ENCODE data around the gene HSPA1L. TPM values are rescaled to one million over a fixed set of nuclear protein-coding genes. Genes with fewer than 3 reads are reported as not detected.
A peak's percentile ranks its signal among the peaks of the same experiment; 100 is the strongest.
"Not testable (repeated sequence)": the region's sequence is repeated elsewhere in the genome, so short reads cannot be mapped to it uniquely, and the experiment has no call there.

Gene HSPA1L
- total RNA-seq, 1 donor from 2014 or later: 1.2 TPM

GRCh38 chr6:31827286-31828079, 12.4 kb upstream of the HSPA1L start, which contains the start of gene HSPA1B:
Gene HSPA1B (plus strand): TSS chr6:31827738. CDS start chr6:31827951, 213 bp downstream.
- ChIA-PET POLR2A (interaction anchor here (0.6 to 2.9 kb wide), 17 partner anchors 9 to 286 kb away, joined by 3 to 20 read pairs (median 5); partner anchors contain the start of genes ABHD16A, DDX39B, GPANK1 and HSPA1A), CTCF (interaction anchor here (0.7 to 2.0 kb wide), 5 partner anchors 98 to 274 kb away, joined by 3 to 12 read pairs (median 3); partner anchors contain the start of genes DDAH2 and LY6G5C)
- Mint-ChIP-seq H3K4me3 (peak within 1 kb of the TSS; percentile 91), H3K27me3 (no peaks in the 10 kb centered on the region), H3K27ac (peak within 1 kb of the TSS; percentile 99), H3K9me3 (no peaks in the 10 kb centered on the region), H3K4me1 (peaks cover 40% of the 10 kb centered on the region), H3K36me3 (ENCODE audit: low read depth) (no peaks in the 10 kb centered on the region)
- DNase-seq (peak; percentile 70), ATAC-seq (ENCODE audit: low read depth) (peak; percentile 76)
- TF ChIP-seq CTCF (IDR thresholded peaks at IDR 0.05): no peak
- intact Hi-C loops (cut with micrococcal nuclease): loop anchor here (1.0 to 2.0 kb wide), 2 partner anchors 124 to 175 kb away; partner anchors contain the start of genes ABHD16A and BAG6

- no peaks in the 10 kb centered on the region for H3K27me3 Mint-ChIP-seq
- TF ChIP-seq CTCF (IDR thresholded peaks at IDR 0.05): no peak
- DNase-seq (no peak), ATAC-seq (ENCODE audit: low read depth) (peak; percentile 10)
- peaks cover 44% of the 10 kb centered on the region for H3K4me1 Mint-ChIP-seq
- peak overlapping the region; percentile 99 for H3K27ac Mint-ChIP-seq
- intact Hi-C loops (cut with micrococcal nuclease): loop anchor here (1.0 to 2.0 kb wide), 2 partner anchors 124 to 174 kb away; partner anchors contain the start of genes ABHD16A and BAG6
- ChIA-PET CTCF (interaction anchor here (0.7 to 2.0 kb wide), 5 partner anchors 97 to 274 kb away, joined by 3 to 12 read pairs (median 3); partner anchors contain the start of genes DDAH2 and LY6G5C), POLR2A (interaction anchor here (0.6 to 2.9 kb wide), 21 partner anchors 9 to 285 kb away, joined by 3 to 20 read pairs (median 6); partner anchors contain the start of genes ABHD16A, BAG6, CLIC1 and DDX39B)
- H3K4me3 Mint-ChIP-seq: peak overlapping the region; percentile 91
- no peaks in the 10 kb centered on the region for H3K9me3 Mint-ChIP-seq
- no peaks in the 10 kb centered on the region for H3K36me3 Mint-ChIP-seq (ENCODE audit: low read depth)
Observed at GRCh38 chr6:31826793-31827285, 11.8 kb upstream of the HSPA1L start.

GRCh38 chr6:31825553-31825952, 10.5 kb upstream of the HSPA1L start:
- H3K36me3 Mint-ChIP-seq (ENCODE audit: low read depth): no peaks in the 10 kb centered on the region
- no peaks in the 10 kb centered on the region for H3K27me3 Mint-ChIP-seq
- ATAC-seq (ENCODE audit: low read depth): no peak
- H3K4me1 Mint-ChIP-seq: peaks cover 44% of the 10 kb centered on the region
- intact Hi-C loops (cut with micrococcal nuclease): no loop called here
- TF ChIP-seq CTCF (IDR thresholded peaks at IDR 0.05): no peak
- no peak overlapping the region for H3K4me3 Mint-ChIP-seq
- no peaks in the 10 kb centered on the region for H3K9me3 Mint-ChIP-seq
- DNase-seq: no peak
- CTCF ChIA-PET: no interaction called here
- peak overlapping the region; percentile 99 for H3K27ac Mint-ChIP-seq
- POLR2A ChIA-PET: interaction anchor here (2.9 kb wide), 1 partner anchor 122 kb away, joined by 6 read pairs; the partner anchor contains the start of gene ABHD16A

GRCh38 chr6:31823592-31824196, 8.6 kb upstream of the HSPA1L start:
- intact Hi-C loops (cut with micrococcal nuclease); H3K36me3 Mint-ChIP-seq (ENCODE audit: low read depth); ATAC-seq (ENCODE audit: low read depth); CTCF ChIA-PET; H3K27me3 Mint-ChIP-seq; H3K27ac Mint-ChIP-seq; H3K4me3 Mint-ChIP-seq; DNase-seq; H3K9me3 Mint-ChIP-seq: not testable (repeated sequence)
- peaks cover 36% of the 10 kb centered on the region for H3K4me1 Mint-ChIP-seq
- POLR2A ChIA-PET: interaction anchor here (0.9 to 1.9 kb wide), 4 partner anchors 9 to 171 kb away, joined by 3 to 8 read pairs (median 4); partner anchors contain the start of genes BAG6 and VARS1

GRCh38 chr6:31822036-31822821, 7.1 kb upstream of the HSPA1L start:
- Mint-ChIP-seq H3K9me3 (no peaks in the 10 kb centered on the region), H3K27me3 (no peaks in the 10 kb centered on the region), H3K36me3 (ENCODE audit: low read depth) (no peaks in the 10 kb centered on the region), H3K4me1 (peaks cover 45% of the 10 kb centered on the region), H3K4me3 (peak overlapping the region; percentile 92), H3K27ac (peak overlapping the region; percentile 97)
- no peak for DNase-seq
- ChIA-PET POLR2A (interaction anchor here (0.7 to 1.9 kb wide), 8 partner anchors 11 to 170 kb away, joined by 3 to 8 read pairs (median 3); partner anchors contain the start of genes ABHD16A, BAG6, DDAH2 and LSM2), CTCF (no interaction called here)
- no peak for TF ChIP-seq CTCF (IDR thresholded peaks at IDR 0.05)
- peak; percentile 57 for ATAC-seq (ENCODE audit: low read depth)
- intact Hi-C loops (cut with micrococcal nuclease): loop anchor here (1.0 kb wide), 1 partner anchor 16 kb away; the partner anchor contains the start of gene LSM2

Data from activated B cell treated with CpG ODN at 0.5 μM for 24 hours (primary cell).